Neural cell (in vitro differentiated cells): ENCODE data around the gene RUVBL1. TPM values are rescaled to one million over a fixed set of nuclear protein-coding genes. Genes with fewer than 3 reads are reported as not detected.

ENCODE experiments used
- H2AFZ ChIP-seq: fragments of 200-600, 300-800 bp; sonication (generic), shearing (Covaris generic); 2 replicates; pipeline ENCODE4 v1.6.0; 2014; ENCODE audit warnings: low read depth, mild to moderate bottlenecking, antibody characterized with exemption, low read length, moderate library complexity
- H3F3A ChIP-seq: fragments of 200-600 bp; shearing (Covaris generic); 2 replicates; pipeline ENCODE4 v1.6.1; 2016; ENCODE audit warnings: mild to moderate bottlenecking, moderate library complexity, mixed read lengths, antibody characterized with exemption, low read length; ENCODE audit not compliant: insufficient read depth, poor library complexity, severe bottlenecking
- H3K27ac ChIP-seq: fragments of 200-600, 300-800 bp; sonication (generic), shearing (Covaris generic); 2 replicates; pipeline ENCODE4 v1.5.1; 2014; ENCODE audit warnings: mild to moderate bottlenecking, low read length, moderate library complexity
- H3K27me3 ChIP-seq: fragments of 300-800, 200-600 bp; sonication (generic), shearing (Covaris generic); 2 replicates; pipeline ENCODE4 v1.6.0; 2014; ENCODE audit warnings: mild to moderate bottlenecking, low read depth, low read length, moderate library complexity; ENCODE audit not compliant: insufficient read depth
- H3K36me3 ChIP-seq: fragments of 300-800, 200-600 bp; sonication (generic), shearing (Covaris generic); 2 replicates; pipeline ENCODE4 v1.5.1; 2014; ENCODE audit warnings: mild to moderate bottlenecking, antibody characterized with exemption, low read length, moderate library complexity; ENCODE audit not compliant: insufficient read depth
- H3K4me2 ChIP-seq: fragments of 300-800, 200-600 bp; sonication (generic), shearing (Covaris generic); 2 replicates; pipeline ENCODE4 v1.6.0; 2014; ENCODE audit warnings: mild to moderate bottlenecking, low read length
- H3K4me3 ChIP-seq: fragments of 300-800, 200-600 bp; sonication (generic), shearing (Covaris generic); 2 replicates; pipeline ENCODE4 v1.5.1; 2014; ENCODE audit warnings: mild to moderate bottlenecking, low read length, moderate library complexity
- H3K79me2 ChIP-seq: fragments of 200-600 bp; shearing (Covaris generic); replicated peaks from 2 replicates; pipeline ENCODE4 v1.6.0; 2014; ENCODE audit warnings: mild to moderate bottlenecking, low read length, moderate library complexity; ENCODE audit not compliant: insufficient read depth
- H3K9ac ChIP-seq: fragments of 300-800, 200-600 bp; sonication (generic), shearing (Covaris generic); 2 replicates; pipeline ENCODE4 v1.6.1; 2016; ENCODE audit warnings: mild to moderate bottlenecking, low read length, mixed read lengths
- H3K9me2 ChIP-seq: fragments of 200-600 bp; shearing (Covaris generic); 2 replicates; pipeline ENCODE4 v1.6.1; 2016; ENCODE audit warnings: mild to moderate bottlenecking, low read length, mixed read lengths; ENCODE audit not compliant: insufficient read depth
- H3K9me3 ChIP-seq: fragments of 200-600, 300-800 bp; sonication (generic), shearing (Covaris generic); 2 replicates; pipeline ENCODE4 v1.6.1; 2016; ENCODE audit warnings: mild to moderate bottlenecking, mixed run types, low read length, moderate library complexity, mixed read lengths
- H4K20me1 ChIP-seq: fragments of 200-600 bp; shearing (Covaris generic); 2 replicates; pipeline ENCODE4 v1.6.1; 2016; ENCODE audit warnings: mild to moderate bottlenecking, mixed run types; ENCODE audit not compliant: insufficient read depth
- EP300 ChIP-seq: fragments of 450-650 bp; conservative IDR thresholded peaks from 2 replicates; pipeline ENCODE4 v1.6.1; 2014; ENCODE audit warnings: antibody characterized with exemption, mild to moderate bottlenecking, moderate library complexity; ENCODE audit not compliant: poor library complexity, severe bottlenecking
- EZH2 ChIP-seq: fragments of 200-600, 300-800 bp; shearing (Covaris generic), sonication (generic); IDR thresholded peaks from 2 replicates; pipeline ENCODE4 v1.6.1; 2014; ENCODE audit warnings: antibody characterized with exemption, low read length, borderline replicate concordance, mild to moderate bottlenecking; ENCODE audit not compliant: insufficient read depth, poor library complexity, severe bottlenecking
- MXI1 ChIP-seq: fragments of 450-650 bp; conservative IDR thresholded peaks from 2 replicates; pipeline ENCODE4 v1.6.1; 2014; ENCODE audit warnings: antibody characterized with exemption, mild to moderate bottlenecking; ENCODE audit not compliant: poor library complexity, severe bottlenecking
- POLR2AphosphoS5 ChIP-seq: IDR thresholded peaks from 2 replicates; pipeline ENCODE4 v1.6.1; 2012
- RAD21 ChIP-seq: fragments of 450-650 bp; conservative IDR thresholded peaks from 2 replicates; pipeline ENCODE4 v1.6.1; 2014; ENCODE audit warnings: antibody characterized with exemption, mild to moderate bottlenecking, moderate library complexity
- SMC3 ChIP-seq: fragments of 450-650 bp; conservative IDR thresholded peaks from 2 replicates; pipeline ENCODE4 v1.6.1; 2014; ENCODE audit warnings: antibody characterized with exemption, mild to moderate bottlenecking, moderate library complexity; ENCODE audit not compliant: poor library complexity
- TAF1 ChIP-seq: IDR thresholded peaks from 2 replicates; pipeline ENCODE4 v1.6.1; 2012; ENCODE audit warnings: low read depth
- polyA plus RNA-seq: library from polyadenylated mRNA; depleted of rRNA; stranded (reverse); fragments of >200 nt; gene quantifications from 2 replicates; pipeline ENCODE4 v1.2.3, GENCODE V29; 2014
- TF ChIP-seq, protein P1 (sequence below): fragments of 450-650 bp; IDR thresholded peaks from 2 replicates; pipeline ENCODE4 v1.5.1; 2014; ENCODE audit warnings: antibody characterized with exemption, mild to moderate bottlenecking, moderate library complexity; ENCODE audit not compliant: poor library complexity, severe bottlenecking
- TF ChIP-seq, protein P2 (sequence below): IDR thresholded peaks from 2 replicates; pipeline ENCODE4 v1.6.1; 2012; ENCODE audit warnings: borderline replicate concordance

RUVBL1 gene
- polyA plus RNA-seq, 1 donor from 2014 or later: 83.3 TPM

DNA sequence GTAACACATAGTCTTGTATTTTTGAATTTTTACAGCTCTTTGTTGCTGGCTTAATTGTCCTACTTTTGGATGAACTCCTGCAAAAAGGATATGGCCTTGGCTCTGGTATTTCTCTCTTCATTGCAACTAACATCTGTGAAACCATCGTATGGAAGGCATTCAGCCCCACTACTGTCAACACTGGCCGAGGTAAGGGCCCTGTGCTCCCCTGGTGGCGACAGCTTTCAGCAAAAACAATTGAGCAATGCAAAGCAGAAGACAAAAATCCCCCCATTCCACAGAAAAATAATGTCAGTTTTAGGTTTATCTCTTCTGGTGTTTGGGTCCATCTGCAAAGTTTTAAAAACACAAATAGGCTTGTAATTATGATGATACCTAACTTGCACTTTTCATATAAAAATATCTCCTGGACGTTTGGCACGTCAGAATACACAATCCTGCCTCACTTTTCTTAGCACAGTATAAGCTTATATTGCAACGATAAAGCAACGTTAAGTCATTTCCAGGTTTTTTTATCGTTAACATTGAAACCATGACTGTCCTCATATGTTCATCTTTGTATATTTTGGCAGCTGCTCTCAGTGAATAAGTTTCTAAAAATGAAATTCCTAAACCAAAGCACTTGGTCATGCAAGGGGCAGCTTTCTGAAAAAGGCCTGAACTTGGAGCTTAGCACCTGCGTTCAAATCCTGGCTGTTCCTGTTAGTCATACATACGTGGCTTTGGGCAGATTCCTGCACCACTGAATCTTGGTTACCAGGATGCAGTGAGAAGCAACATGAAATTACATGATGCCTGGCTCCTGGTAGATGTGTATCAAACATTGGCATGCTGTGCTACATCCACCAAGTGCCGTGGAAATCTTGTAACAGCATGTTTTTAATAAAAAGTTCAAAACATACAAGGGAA lies 62.9 kb downstream of the RUVBL1 start:
- H3K27ac ChIP-seq: no peak overlapping the region
- TF ChIP-seq RAD21 (no peak), SMC3 (no peak), EZH2 (no peak), MXI1 (no peak), EP300 (no peak), TAF1 (no peak), POLR2AphosphoS5 (no peak)
- TF ChIP-seq, protein P1, sequence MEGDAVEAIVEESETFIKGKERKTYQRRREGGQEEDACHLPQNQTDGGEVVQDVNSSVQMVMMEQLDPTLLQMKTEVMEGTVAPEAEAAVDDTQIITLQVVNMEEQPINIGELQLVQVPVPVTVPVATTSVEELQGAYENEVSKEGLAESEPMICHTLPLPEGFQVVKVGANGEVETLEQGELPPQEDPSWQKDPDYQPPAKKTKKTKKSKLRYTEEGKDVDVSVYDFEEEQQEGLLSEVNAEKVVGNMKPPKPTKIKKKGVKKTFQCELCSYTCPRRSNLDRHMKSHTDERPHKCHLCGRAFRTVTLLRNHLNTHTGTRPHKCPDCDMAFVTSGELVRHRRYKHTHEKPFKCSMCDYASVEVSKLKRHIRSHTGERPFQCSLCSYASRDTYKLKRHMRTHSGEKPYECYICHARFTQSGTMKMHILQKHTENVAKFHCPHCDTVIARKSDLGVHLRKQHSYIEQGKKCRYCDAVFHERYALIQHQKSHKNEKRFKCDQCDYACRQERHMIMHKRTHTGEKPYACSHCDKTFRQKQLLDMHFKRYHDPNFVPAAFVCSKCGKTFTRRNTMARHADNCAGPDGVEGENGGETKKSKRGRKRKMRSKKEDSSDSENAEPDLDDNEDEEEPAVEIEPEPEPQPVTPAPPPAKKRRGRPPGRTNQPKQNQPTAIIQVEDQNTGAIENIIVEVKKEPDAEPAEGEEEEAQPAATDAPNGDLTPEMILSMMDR: no peak
- TF ChIP-seq, protein P2, sequence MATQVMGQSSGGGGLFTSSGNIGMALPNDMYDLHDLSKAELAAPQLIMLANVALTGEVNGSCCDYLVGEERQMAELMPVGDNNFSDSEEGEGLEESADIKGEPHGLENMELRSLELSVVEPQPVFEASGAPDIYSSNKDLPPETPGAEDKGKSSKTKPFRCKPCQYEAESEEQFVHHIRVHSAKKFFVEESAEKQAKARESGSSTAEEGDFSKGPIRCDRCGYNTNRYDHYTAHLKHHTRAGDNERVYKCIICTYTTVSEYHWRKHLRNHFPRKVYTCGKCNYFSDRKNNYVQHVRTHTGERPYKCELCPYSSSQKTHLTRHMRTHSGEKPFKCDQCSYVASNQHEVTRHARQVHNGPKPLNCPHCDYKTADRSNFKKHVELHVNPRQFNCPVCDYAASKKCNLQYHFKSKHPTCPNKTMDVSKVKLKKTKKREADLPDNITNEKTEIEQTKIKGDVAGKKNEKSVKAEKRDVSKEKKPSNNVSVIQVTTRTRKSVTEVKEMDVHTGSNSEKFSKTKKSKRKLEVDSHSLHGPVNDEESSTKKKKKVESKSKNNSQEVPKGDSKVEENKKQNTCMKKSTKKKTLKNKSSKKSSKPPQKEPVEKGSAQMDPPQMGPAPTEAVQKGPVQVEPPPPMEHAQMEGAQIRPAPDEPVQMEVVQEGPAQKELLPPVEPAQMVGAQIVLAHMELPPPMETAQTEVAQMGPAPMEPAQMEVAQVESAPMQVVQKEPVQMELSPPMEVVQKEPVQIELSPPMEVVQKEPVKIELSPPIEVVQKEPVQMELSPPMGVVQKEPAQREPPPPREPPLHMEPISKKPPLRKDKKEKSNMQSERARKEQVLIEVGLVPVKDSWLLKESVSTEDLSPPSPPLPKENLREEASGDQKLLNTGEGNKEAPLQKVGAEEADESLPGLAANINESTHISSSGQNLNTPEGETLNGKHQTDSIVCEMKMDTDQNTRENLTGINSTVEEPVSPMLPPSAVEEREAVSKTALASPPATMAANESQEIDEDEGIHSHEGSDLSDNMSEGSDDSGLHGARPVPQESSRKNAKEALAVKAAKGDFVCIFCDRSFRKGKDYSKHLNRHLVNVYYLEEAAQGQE: no peak
- no peak overlapping the region for H3K9ac ChIP-seq
- H3K4me3 ChIP-seq: no peak overlapping the region
- H2AFZ ChIP-seq: no peak overlapping the region
- no peaks in the 10 kb centered on the region for H3K36me3 ChIP-seq
- H3K9me3 ChIP-seq: no peaks in the 10 kb centered on the region
- H3F3A ChIP-seq: no peaks in the 10 kb centered on the region
- H4K20me1 ChIP-seq: no peaks in the 10 kb centered on the region
- no peaks in the 10 kb centered on the region for H3K27me3 ChIP-seq
- peaks cover 3% of the 10 kb centered on the region for H3K79me2 ChIP-seq
- H3K4me2 ChIP-seq: no peak overlapping the region
- no peaks in the 10 kb centered on the region for H3K9me2 ChIP-seq

GRCh38 chr3:128056258-128056657 lies 67.4 kb downstream of the RUVBL1 start:
- Histone ChIP-seq H3K27me3 (no peaks in the 10 kb centered on the region), H2AFZ (no peak overlapping the region), H3K9me3 (no peaks in the 10 kb centered on the region), H3K9ac (no peak overlapping the region), H4K20me1 (no peaks in the 10 kb centered on the region), H3K27ac (no peak overlapping the region), H3K79me2 (peaks cover 28% of the 10 kb centered on the region), H3K4me2 (no peak overlapping the region), H3F3A (no peaks in the 10 kb centered on the region), H3K9me2 (no peaks in the 10 kb centered on the region), H3K36me3 (peaks cover 8% of the 10 kb centered on the region), H3K4me3 (no peak overlapping the region)
- no peak for TF ChIP-seq EP300
- TF ChIP-seq, protein P2: no peak
- no peak for TF ChIP-seq RAD21
- TF ChIP-seq MXI1: no peak
- TF ChIP-seq POLR2AphosphoS5: no peak
